NCI-H2081 (cell line): ENCODE data around the gene WDR72.

ENCODE experiments used
- DNase-seq, 2 experiments: peaks; one replicate each; lab custom pipeline; 2025; lab: John Stamatoyannopoulos, UW

WDR72 gene

GRCh38 chr15:53534105-53534839 lies 225.2 kb downstream of the WDR72 start:
- DNase-seq: no peak

- DNase-seq: no peak
Observed at GRCh38 chr15:53530761-53531160, 228.7 kb downstream of the WDR72 start.

GRCh38 chr15:53527996-53528395 lies 231.5 kb downstream of the WDR72 start:
- DNase-seq: no peak

- no peak for DNase-seq
Observed at GRCh38 chr15:53525894-53526293, 233.6 kb downstream of the WDR72 start.

GRCh38 chr15:53522991-53523390 lies 236.5 kb downstream of the WDR72 start:
- DNase-seq: peak in 1 of 2 experiments; percentile 46

- no peak for DNase-seq
Observed at GRCh38 chr15:53520996-53521395, 238.5 kb downstream of the WDR72 start.

GRCh38 chr15:53513431-53513830 lies 246.0 kb downstream of the WDR72 start:
- no peak for DNase-seq

GRCh38 chr15:53512029-53512428 lies 247.4 kb downstream of the WDR72 start:
- DNase-seq: no peak

- no peak for DNase-seq
Observed at GRCh38 chr15:53511175-53511574, 248.3 kb downstream of the WDR72 start.

GRCh38 chr15:53506370-53506769 lies 253.1 kb downstream of the WDR72 start:
- DNase-seq: no peak

GRCh38 chr15:53498996-53499395 lies 260.5 kb downstream of the WDR72 start:
- no peak for DNase-seq

- no peak for DNase-seq
Observed at GRCh38 chr15:53490341-53490740, 269.1 kb downstream of the WDR72 start.

- no peak for DNase-seq
Observed at GRCh38 chr15:53482055-53482454, 277.4 kb downstream of the WDR72 start.

- no peak for DNase-seq
Observed at GRCh38 chr15:53477981-53478766, 281.3 kb downstream of the WDR72 start.

- DNase-seq: no peak
Observed at GRCh38 chr15:53473886-53474285, 285.6 kb downstream of the WDR72 start.

- no peak for DNase-seq
Observed at GRCh38 chr15:53473435-53473834, 286.0 kb downstream of the WDR72 start.

- no peak for DNase-seq
Observed at GRCh38 chr15:53472883-53473282, 286.6 kb downstream of the WDR72 start.

GRCh38 chr15:53472210-53472609 lies 287.3 kb downstream of the WDR72 start:
- DNase-seq: no peak

GRCh38 chr15:53470743-53471142 lies 288.7 kb downstream of the WDR72 start:
- no peak for DNase-seq

- DNase-seq: no peak
Observed at GRCh38 chr15:53469422-53469821, 290.0 kb downstream of the WDR72 start.
